ENCODE results near the gene CSF3.

The CSF3 gene

DNA sequence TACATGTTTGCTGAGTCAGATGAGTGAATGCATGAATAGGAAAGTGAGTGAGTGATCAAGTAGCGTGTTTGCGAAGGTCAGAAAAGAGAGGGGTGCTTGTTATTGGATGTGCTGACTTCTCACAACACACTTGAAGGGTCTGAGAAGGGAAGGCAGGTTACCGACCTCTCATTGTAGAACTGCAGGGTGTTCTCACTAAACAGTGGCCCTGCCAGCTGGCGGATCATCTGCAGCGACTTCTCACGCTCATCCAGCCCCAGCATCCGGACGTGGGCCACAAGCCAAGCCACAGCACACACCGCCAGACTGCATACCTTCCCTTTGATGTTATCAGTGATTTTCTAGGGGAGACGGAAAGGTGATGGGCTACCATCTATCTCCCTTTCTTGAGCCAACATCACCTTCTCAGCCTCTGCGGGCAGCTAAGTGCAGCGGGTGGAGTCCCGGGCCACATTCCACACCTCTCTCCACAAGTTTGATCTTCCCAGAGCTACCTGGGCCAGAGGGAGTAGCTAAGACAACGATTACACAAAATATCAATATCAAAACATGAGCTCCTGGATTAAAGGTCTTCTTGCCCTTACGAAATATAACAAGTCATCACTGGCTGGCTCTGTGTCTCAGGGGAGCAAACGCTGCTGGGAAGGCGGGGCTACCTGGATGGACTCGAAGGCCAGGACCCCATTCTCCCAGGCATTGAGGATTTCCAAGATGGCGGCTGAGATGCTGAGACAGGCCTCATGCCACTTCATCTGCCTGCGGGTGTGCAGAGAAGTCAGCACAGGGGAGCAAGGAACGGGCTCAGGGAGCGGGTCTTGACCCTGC lies 11.0 kb downstream of the CSF3 start:
- DNase-seq = no peak

DNA sequence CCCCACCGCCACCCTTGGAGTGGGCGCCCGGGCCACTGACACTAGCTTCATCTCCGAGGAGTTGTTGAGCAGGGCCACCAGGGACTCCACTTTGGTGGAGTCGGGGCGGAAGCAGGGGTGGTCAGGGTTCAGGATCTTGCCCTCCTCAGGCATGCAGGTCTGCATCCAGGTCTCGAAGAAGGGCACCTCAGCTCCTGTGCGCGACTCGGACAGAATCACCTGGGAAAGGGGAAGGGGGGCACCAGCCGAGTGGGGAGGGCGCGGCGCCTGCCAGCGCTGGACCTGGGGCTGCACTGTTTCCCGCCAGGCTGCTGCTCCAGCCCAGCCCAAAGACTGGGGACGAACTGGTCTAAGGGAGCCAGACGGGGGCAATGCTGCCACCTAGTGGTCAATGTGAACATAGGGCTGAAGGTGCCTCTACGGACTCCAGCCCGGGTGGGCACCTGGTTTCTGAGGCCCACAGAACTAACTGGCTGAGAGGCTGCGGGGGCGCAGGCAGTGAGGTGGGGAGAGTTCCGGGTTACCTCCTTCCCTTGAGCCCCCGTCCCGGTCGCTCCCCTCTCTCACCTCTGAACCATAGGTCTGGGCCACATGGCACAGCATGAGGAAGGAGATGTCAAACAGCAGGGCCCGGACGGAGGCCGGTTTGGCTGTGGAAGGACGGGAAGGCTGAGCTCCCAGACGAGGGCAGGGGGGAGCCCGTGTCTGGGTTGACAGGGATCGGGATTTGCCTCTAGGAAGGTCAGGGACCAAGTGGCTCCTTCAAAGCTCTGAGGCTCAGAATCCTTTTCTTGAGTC lies 11.8 kb downstream of the CSF3 start:
- DNase-seq = peak; percentile 46

DNA sequence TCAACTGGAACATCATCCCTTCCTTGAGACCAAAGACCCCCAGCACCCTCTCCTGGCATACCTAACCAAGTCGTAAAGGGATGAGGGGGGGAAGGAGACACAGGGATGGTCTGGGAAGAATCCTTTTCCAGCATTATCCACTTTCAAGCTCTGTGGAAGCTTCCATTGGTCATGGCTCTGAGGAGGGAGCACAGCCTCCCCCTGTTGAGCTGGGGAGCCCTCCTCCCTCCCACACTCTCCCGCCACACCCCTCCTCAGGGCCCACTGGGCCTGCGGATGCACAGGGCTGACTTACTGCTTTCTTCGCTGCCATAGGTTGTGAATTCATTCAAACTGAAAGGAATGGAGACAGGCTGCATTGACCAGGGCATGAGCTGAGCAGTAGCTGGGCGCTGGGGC lies 12.4 kb downstream of the CSF3 start:
- no peak for DNase-seq

DNA sequence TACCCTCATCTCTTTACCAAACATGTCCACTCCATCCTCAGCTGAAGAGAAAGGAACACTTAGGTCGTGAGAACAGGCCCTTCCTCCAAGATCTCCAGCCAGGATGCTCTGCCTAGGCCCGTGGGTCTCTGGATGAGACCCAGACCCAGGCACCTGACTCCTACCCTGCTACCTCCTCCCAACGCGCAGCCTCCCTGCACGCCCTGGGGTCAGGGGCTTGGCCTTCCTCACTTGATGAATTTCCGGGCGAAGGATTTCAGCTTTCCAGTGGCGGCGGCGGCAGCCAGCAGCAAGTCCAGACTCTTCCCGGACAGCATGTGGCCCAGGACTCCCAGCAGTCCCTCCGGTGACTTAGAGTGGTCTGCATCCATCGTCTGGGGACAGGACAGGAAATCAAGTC lies 13.4 kb downstream of the CSF3 start:
- DNase-seq = no peak

DNA sequence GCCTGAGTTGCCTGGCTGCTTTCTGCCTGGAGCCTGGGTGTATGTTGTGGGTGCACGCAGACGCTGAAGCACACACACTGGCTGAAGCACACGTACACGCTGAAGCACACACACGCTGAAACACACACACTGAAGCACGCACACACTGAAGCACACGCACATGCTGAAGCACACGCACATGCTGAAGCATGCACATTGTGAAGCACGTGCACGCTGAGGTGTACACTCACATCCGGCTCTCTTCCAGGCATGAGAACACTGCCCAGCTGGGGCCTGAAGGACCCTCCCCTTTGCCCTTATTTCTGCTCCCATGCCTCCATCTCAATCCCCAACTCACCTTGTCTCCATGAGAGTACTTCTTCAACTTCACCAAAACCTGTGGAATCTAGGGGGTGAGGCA lies 16.5 kb downstream of the CSF3 start:
- no peak for DNase-seq

DNA sequence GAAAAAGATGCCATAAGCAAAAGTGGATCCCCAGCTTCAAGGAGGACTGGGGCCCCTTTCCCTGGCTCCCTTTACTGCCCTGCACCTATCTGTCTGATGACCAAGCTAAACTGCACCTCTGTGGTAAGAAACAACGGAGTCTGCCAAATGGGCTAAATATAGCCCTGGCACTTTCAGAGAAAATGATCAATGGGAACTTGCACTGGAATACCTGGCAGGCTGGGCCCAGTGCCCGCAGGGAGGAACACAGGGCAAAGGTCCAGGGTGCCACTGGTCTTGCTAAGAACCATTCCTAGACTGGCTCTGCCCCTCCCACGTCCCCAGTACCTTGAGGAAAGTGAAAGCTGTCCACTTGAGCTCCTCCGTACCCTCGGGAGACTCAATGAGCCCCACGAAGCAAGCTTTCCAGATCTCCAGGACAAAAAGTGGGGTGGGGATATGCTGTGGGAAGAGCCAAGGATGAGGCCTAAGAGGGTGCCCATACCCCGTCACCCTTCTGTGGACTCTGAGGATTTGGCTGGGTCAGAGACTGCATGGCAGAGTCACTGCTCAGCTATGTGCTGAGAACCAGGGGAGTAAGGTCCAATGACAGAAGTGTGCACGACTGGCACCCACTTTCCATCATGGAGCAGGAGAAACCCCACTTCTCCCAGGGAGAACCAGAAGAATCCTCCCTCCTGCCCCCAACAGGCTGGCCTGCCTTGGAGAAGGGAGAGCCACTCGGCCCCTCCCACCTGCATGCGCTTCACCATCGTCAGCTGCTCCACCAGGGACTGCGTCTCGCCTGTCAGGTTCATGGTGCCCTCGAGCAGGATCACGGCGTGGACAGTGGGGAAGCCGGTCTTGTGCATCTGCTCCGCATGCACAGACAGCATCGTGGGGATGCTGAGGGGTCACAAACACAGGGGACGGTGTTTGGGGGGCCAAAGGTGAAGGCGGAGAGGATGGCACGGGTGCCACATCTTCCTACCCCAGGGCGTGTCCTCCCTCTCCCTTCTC lies 17.4 kb downstream of the CSF3 start:
- DNase-seq = no peak

GRCh38 chr17:40033339-40033738 lies 18.1 kb downstream of the CSF3 start:
- no peak for DNase-seq

GRCh38 chr17:40034426-40035161 lies 19.4 kb downstream of the CSF3 start:
- DNase-seq = no peak

DNA sequence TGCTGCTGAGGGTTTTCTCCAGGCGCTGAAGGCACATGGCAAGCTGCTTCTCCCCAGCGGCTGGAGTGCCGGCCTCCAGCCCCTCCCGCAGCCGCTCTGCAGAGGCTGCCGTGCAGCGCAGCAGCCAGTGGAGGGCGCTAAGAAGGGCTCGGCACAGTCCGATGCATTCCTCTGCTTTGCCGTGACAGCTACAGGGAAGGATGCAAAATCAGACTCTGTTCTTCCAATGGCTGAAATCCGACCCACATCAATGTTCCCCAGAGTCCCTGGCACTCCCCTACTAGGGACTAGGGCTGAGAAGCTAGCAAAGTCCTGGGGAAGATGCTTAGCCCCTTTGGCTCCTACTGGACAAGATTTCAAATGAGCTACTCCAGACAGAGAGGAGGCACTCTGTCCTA lies 19.9 kb downstream of the CSF3 start:
- DNase-seq = no peak

- DNase-seq = peak; percentile 4
These were observed 23.8 kb downstream of the CSF3 start for GRCh38 chr17:40038882-40039513.

GRCh38 chr17:40041196-40041595 lies 26.0 kb downstream of the CSF3 start:
- no peak for DNase-seq

DNA sequence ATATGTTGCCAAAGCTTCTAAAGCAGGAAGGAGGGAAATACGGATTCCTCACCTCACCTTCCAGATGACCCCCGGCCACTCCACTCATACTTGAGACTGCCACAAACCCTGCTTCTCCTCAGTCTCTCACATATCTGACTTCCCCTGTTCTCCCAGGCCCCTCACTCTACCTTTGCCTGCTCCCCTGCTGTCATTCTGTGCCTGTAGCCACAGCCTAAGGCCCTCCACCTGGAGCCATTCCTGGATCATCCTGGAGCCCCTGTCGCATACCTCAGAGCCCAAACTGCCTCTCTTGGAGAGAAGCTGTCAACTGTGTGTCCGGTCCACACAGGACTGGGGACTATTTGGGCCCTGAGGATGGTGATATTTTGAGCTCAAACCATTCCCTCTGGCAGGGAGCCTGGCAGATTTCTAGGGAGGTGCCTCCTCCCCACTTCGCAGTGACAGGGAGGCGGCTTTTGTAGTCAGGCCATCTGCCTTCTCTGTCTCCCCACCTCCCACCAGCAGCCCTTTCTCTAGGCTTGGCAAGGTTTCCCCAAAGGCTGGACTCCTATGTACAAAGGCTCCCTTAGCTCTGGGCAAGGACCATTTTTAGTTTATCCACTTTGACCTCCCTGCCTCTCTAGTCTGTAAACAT lies 41.3 kb downstream of the CSF3 start:
- DNase-seq = no peak

- DNase-seq = no peak
These were observed 43.0 kb downstream of the CSF3 start for GRCh38 chr17:40058186-40058784.

GRCh38 chr17:40058865-40059264 lies 43.6 kb downstream of the CSF3 start:
- DNase-seq = no peak

DNA sequence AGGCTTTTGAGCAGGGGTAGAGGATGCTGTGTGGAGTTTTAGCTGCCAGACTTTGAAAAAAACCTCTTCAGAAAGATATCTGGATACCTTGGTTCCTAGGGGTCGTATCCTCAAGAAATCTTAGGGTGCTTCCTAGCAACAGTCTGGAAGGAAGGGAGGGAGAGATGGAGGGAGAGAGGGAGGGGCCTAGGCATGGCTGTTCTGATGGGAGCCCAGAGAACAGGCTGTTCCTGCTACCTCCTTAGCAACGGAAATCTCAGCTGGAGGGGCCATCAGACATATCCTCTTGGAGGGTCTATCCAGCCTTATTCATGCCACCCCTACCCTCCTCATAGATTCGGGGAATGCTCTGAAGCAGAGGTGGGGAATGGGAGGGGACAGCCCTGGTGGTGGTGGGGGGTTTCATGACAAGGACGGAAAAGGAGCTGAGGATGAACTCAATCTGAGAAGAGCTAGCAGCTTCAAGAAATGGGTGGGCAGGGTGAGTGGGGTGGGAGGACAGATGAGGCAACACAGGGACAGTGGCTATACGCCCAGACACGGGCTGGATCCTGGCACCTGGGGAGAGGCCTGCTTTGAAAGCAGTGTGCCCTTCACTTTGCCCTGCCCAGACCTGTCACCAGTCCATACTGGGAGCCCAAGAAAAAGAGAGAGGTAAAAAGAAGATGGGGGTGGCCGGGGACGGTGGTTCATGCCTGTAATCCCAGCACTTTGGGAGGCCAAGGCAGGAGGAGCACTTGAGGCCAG lies 44.7 kb downstream of the CSF3 start:
- no peak for DNase-seq

DNA sequence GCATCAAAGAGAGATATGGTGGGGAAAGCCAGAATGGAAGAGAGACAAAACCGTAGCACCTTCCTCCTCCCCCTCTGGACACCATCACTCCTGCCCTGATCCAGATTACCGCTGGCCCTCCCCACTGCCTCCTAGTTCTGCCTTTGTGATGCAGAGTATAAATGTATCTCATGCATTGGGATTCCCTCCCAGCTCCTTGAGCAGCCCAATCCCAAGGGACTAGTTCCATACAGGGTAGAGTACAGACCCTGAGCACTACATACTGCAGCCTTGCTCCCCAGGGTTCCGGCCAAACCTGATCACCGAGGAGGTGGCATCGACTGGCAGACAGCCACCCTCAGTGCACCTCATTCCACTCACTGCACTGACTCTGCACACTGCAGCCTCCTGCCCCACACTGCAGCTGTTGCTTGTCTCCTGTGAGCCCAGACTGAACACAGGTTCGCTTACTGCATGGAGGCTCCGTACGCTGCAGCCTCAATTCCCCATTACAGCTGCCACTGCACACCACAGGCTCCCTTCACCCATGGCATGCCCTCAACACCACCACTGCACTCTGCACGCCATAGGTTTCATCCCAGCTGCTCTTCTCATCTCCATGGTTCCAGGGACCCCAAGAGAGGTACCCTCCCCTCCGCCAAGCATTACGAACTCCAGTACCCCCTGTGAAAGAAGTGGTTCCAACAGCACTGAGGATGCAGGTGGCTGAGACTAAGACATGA lies 45.8 kb downstream of the CSF3 start:
- no peak for DNase-seq

DNA sequence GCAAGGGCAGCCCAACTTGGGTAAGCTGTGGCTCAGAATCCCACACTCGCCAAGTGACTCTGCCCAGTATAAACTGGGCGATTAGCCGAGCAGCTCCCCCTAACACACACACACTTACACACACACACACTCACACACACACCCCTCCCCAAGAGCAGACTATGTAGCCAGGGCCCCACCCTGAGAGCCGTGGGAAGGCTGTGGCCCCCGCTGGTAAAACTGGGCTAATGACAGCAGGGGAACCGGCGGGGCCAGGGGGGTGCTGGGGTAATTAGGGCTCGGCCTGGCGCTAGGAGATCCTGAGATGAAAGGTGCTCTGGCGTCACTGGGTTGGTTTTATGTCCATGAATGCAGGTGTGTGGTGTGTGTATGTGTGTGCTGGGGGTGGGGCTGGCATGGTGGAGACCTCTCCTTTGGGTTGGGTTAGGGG lies 46.4 kb downstream of the CSF3 start:
- no peak for DNase-seq

DNA sequence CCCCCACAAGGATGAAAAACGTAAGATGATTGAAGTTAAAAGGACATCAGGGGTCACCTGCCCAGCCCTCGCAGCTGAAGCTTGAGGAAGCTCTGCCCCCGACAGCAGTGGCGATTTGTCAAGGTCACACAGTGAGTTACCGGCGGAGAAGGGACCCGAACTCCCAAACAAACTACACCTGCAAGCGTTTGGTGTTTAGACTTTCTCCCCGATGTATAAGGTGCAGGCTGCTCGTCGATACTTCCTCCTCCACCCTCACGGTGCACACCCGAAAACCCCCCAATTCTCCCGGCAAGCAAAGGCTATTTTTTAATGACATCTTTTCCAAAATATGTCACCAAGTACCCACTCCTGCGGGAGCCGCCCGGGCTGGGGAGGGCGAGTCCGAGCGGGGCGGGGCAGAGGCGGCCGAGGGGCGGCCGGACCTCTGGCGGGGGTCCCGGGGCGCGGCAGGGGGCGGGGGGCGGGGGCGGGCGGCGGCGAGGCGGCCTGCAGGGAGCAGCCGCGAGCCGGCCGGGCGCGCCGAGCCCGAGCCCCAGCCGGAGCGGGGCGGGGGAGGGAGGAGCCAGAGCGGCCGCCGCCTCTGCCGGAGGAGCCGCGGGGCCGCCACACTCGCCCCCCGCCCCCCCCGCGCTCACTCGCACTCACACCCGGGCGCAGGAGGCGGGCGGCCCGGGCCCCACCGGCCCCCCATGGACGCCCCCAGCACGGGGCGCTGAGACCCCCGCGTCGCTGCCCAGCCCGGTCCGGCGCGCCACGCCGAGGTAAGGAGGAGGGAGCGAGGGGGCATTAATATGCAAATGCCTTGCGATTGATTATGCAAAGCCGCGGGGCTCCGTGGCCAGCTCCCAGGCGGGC lies 47.3 kb downstream of the CSF3 start, which contains the start of gene THRA:
TSS of gene THRA (plus strand) at position 637 of the 858 bp plus-strand sequence. CDS start 11,524 bp downstream, outside the sequence.
- DNase-seq = peak; percentile 35

All from kidney glomerular epithelial cell (primary cell).